HCT116 (cell line): ENCODE results near the gene TREML1. TPM values are rescaled to one million over a fixed set of nuclear protein-coding genes. Genes with fewer than 3 reads are reported as not detected.

ENCODE experiments used
- ATAC-seq: fragments of 200-7000 bp; cut with Tn5 transposase; 2 replicates; pipeline ENCODE4 v1.9.1; 2020; ENCODE audit warnings: mild to moderate bottlenecking, moderate library complexity
- BruUV-seq: library from RNA; stranded (reverse); fragments of 400-500 nt; replicated peaks from 2 replicates; lab custom pipeline; 2021; lab: Mats Ljungman, UMichigan
- CTCF ChIA-PET: fragments of 300-600 bp; sonication (Branson Sonifier 250); formaldehyde crosslinking; loops from one replicate; lab custom pipeline; 2021; ENCODE audit warnings: antibody characterized with exemption; lab: Charles Lee
- POLR2A ChIA-PET: fragments of 300-600, 350-600 bp; sonication (Branson Sonifier 250); formaldehyde crosslinking; loops from one replicate; lab custom pipeline; 2021; ENCODE audit warnings: antibody characterized with exemption; lab: Charles Lee
- RAD21 ChIA-PET, 2 experiments: fragments of 300-600 bp; sonication (Branson Sonifier 250); formaldehyde crosslinking; loops; one replicate each; lab custom pipeline; 2023; ENCODE audit warnings: low total read pairs in 2 of 2; ENCODE audit not compliant: uncharacterized antibody in 2 of 2, unreplicated experiment in 2 of 2, low non-redundant PET in 1 of 2; lab: Charles Lee
- DNase-seq: peaks from one replicate; pipeline ENCODE4 v3.0.0-alpha.2; 2010; ENCODE audit warnings: low read depth, low spot score
- H2AFZ ChIP-seq: fragments of 200-600 bp; shearing (Covaris generic), sonication (generic); 2 replicates; pipeline ENCODE4 v1.6.1; 2017; ENCODE audit warnings: low read depth, mixed run types, mixed read lengths, antibody characterized with exemption, low read length; ENCODE audit not compliant: poor library complexity, severe bottlenecking
- H3K27ac ChIP-seq: 2 replicates; pipeline ENCODE4 v1.5.1; 2012; ENCODE audit warnings: low read depth, low read length
- H3K27me3 ChIP-seq: fragments of 200-600 bp; sonication (generic); 2 replicates; pipeline ENCODE4 v1.6.1; 2016; ENCODE audit warnings: mixed run types, low read length, mixed read lengths; ENCODE audit not compliant: insufficient read depth
- H3K36me3 ChIP-seq, 2 experiments: fragments of 200-500 bp in 1 of 2; fragments of 200-600 bp in 1 of 2; sonication (Bioruptor generic) in 1 of 2; sonication (generic) in 1 of 2; 2 replicates each; pipeline versions ENCODE4 v1.5.1 to v1.6.1; 2014 to 2016; ENCODE audit warnings: low read length in 2 of 2, inconsistent platforms in 1 of 2, mixed read lengths in 1 of 2, mixed run types in 1 of 2; ENCODE audit not compliant: insufficient read depth in 2 of 2, control insufficient read depth in 1 of 2
- H3K4me1 ChIP-seq, 2 experiments: fragments of 200-600 bp in 1 of 2; sonication (generic) in 1 of 2; 2 replicates each; pipeline versions ENCODE4 v1.5.1 to v1.6.1; 2012 to 2017; ENCODE audit warnings: low read length in 2 of 2, inconsistent platforms in 1 of 2, mild to moderate bottlenecking in 1 of 2, mixed read lengths in 1 of 2, mixed run types in 1 of 2, moderate library complexity in 1 of 2; ENCODE audit not compliant: insufficient read depth in 2 of 2, control insufficient read depth in 1 of 2
- H3K4me2 ChIP-seq: fragments of 200-600 bp; sonication (generic); 2 replicates; pipeline ENCODE4 v1.6.1; 2017; ENCODE audit warnings: mixed run types, low read length, mixed read lengths
- H3K4me3 ChIP-seq, 2 experiments: fragments of 200-600 bp in 1 of 2; sonication (generic) in 1 of 2; replicated peaks in 1 of 2; 2 replicates each; pipeline ENCODE4 v1.5.1; 2011 to 2016; ENCODE audit warnings: low read length in 2 of 2, control low read depth in 1 of 2, low read depth in 1 of 2, mild to moderate bottlenecking in 1 of 2, mixed read lengths in 1 of 2, mixed run types in 1 of 2
- H3K79me2 ChIP-seq: fragments of 200-600 bp; sonication (generic); 2 replicates; pipeline ENCODE4 v1.6.1; 2017; ENCODE audit warnings: mild to moderate bottlenecking, mixed run types, low read length, moderate library complexity, mixed read lengths; ENCODE audit not compliant: insufficient read depth
- H3K9ac ChIP-seq: fragments of 200-600 bp; sonication (generic); 2 replicates; pipeline ENCODE4 v1.6.1; 2016; ENCODE audit warnings: low read length, mixed read lengths
- H3K9me2 ChIP-seq: fragments of 200-600 bp; sonication (generic), shearing (Covaris generic); 2 replicates; pipeline ENCODE4 v1.6.1; 2017; ENCODE audit warnings: mixed run types, mild to moderate bottlenecking, moderate library complexity; ENCODE audit not compliant: insufficient read depth
- H3K9me3 ChIP-seq, 2 experiments: fragments of 200-500 bp in 1 of 2; fragments of 200-600 bp in 1 of 2; sonication (Bioruptor generic) in 1 of 2; sonication (generic) in 1 of 2; 2 replicates each; pipeline ENCODE4 v1.6.1; 2014 to 2017; ENCODE audit warnings: low read length in 2 of 2, mixed read lengths in 2 of 2, inconsistent platforms in 1 of 2, low read depth in 1 of 2, mild to moderate bottlenecking in 1 of 2, mixed run types in 1 of 2, moderate library complexity in 1 of 2; ENCODE audit not compliant: control insufficient read depth in 1 of 2, insufficient read depth in 1 of 2
- H4K20me1 ChIP-seq: fragments of 200-600 bp; sonication (generic), shearing (Covaris generic); 2 replicates; pipeline ENCODE4 v1.6.1; 2017; ENCODE audit warnings: mixed run types, mild to moderate bottlenecking, moderate library complexity; ENCODE audit not compliant: insufficient read depth
- CBX3 ChIP-seq: IDR thresholded peaks from 2 replicates; pipeline ENCODE4 v1.6.1; 2012; ENCODE audit warnings: low read depth
- EGR1 ChIP-seq: IDR thresholded peaks from 2 replicates; pipeline ENCODE4 v1.6.1; 2012; ENCODE audit warnings: low read depth
- ELF1 ChIP-seq: IDR thresholded peaks from 2 replicates; pipeline ENCODE4 v1.6.1; 2012; ENCODE audit warnings: low read depth, borderline replicate concordance
- EZH2 ChIP-seq: fragments of 200-600 bp; sonication (generic); IDR thresholded peaks from 2 replicates; pipeline ENCODE4 v1.6.1; 2017; ENCODE audit warnings: antibody characterized with exemption, mixed run types
- EZH2phosphoT487 ChIP-seq: fragments of 200-600 bp; IDR thresholded peaks from 2 replicates; pipeline ENCODE4 v1.6.1; 2018; ENCODE audit warnings: antibody characterized with exemption, borderline replicate concordance
- FOSL1 ChIP-seq: IDR thresholded peaks from 2 replicates; pipeline ENCODE4 v1.6.1; 2012; ENCODE audit warnings: low read depth
- RAD21 ChIP-seq: IDR thresholded peaks from 2 replicates; pipeline ENCODE4 v1.6.1; 2012; ENCODE audit warnings: low read depth, mild to moderate bottlenecking
- SP1 ChIP-seq: IDR thresholded peaks from 2 replicates; pipeline ENCODE4 v1.6.1; 2012; ENCODE audit warnings: low read depth
- YY1 ChIP-seq: IDR thresholded peaks from 2 replicates; pipeline ENCODE4 v1.6.1; 2011; ENCODE audit warnings: low read length, low read depth, moderate library complexity, mild to moderate bottlenecking; ENCODE audit not compliant: insufficient replicate concordance; ENCODE audit errors: extremely low read depth
- ZFX ChIP-seq: fragments of 450-650 bp; IDR thresholded peaks from 2 replicates; pipeline ENCODE4 v1.6.1; 2017
- ZNF274 ChIP-seq: fragments of 200-500 bp; sonication (Bioruptor generic); IDR thresholded peaks from 2 replicates; pipeline ENCODE4 v1.6.1; 2014; ENCODE audit warnings: mild to moderate bottlenecking, low read depth, low read length, inconsistent platforms
- intact Hi-C: fragments of 100-400 bp; cut with micrococcal nuclease; formaldehyde crosslinking; loops from 2 replicates; pipeline ENCODE4 v1.10.0; 2022
- total RNA-seq: library from RNA; stranded (reverse); gene quantifications from one replicate; pipeline ENCODE4 v1.2.1, GENCODE V29; 2021; ENCODE audit not compliant: unreplicated experiment
- TF ChIP-seq, protein P1 (sequence below): IDR thresholded peaks from 2 replicates; pipeline ENCODE4 v1.6.1; 2012
- TF ChIP-seq, protein P2 (sequence below): IDR thresholded peaks from 2 replicates; pipeline ENCODE4 v1.6.1; 2012
- TF ChIP-seq, protein P3 (sequence below), 3 experiments: fragments of 200-600 bp in 1 of 3; sonication (generic) in 1 of 3; IDR thresholded peaks in 2 of 3; conservative IDR thresholded peaks in 1 of 3; 2 replicates each; pipeline ENCODE4 v1.5.1; 2012 to 2017; ENCODE audit warnings: low read depth in 2 of 3, low read length in 2 of 3, antibody characterized with exemption in 1 of 3, borderline replicate concordance in 1 of 3, control low read depth in 1 of 3, mild to moderate bottlenecking in 1 of 3, mixed read lengths in 1 of 3, mixed run types in 1 of 3, moderate library complexity in 1 of 3; ENCODE audit not compliant: insufficient read depth in 1 of 3

The TREML1 gene
- total RNA-seq, 1 experiment from 2014 or later, result not detected

DNA sequence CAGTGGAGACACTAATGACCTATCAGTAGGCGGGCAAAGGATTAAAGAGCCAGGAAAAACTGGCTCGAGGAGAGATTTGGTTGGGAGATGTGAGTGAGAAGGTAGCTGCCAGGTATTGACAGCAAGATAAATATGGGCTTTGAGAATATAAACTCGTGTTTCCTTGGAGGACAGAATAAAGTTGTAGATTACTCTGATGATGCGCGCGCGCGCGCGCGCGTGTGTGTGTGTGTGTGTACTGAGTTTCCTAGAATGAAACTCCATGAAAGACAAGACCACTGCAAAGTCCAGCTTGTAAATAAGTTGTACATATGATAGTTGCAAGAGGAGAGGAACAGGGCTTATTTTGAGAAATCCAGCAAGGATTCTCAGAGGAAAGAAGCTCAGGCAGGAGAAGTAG lies 22.0 kb upstream of the TREML1 start:
- TF ChIP-seq, protein P1, sequence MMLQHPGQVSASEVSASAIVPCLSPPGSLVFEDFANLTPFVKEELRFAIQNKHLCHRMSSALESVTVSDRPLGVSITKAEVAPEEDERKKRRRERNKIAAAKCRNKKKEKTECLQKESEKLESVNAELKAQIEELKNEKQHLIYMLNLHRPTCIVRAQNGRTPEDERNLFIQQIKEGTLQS, result no peak
- TF ChIP-seq, protein P2, sequence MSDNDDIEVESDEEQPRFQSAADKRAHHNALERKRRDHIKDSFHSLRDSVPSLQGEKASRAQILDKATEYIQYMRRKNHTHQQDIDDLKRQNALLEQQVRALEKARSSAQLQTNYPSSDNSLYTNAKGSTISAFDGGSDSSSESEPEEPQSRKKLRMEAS, result no peak
- TF ChIP-seq EZH2, result no peak
- no peak for TF ChIP-seq SP1
- no peak for TF ChIP-seq EZH2phosphoT487
- no peak for TF ChIP-seq ZFX
- TF ChIP-seq YY1, result no peak
- TF ChIP-seq, protein P3, sequence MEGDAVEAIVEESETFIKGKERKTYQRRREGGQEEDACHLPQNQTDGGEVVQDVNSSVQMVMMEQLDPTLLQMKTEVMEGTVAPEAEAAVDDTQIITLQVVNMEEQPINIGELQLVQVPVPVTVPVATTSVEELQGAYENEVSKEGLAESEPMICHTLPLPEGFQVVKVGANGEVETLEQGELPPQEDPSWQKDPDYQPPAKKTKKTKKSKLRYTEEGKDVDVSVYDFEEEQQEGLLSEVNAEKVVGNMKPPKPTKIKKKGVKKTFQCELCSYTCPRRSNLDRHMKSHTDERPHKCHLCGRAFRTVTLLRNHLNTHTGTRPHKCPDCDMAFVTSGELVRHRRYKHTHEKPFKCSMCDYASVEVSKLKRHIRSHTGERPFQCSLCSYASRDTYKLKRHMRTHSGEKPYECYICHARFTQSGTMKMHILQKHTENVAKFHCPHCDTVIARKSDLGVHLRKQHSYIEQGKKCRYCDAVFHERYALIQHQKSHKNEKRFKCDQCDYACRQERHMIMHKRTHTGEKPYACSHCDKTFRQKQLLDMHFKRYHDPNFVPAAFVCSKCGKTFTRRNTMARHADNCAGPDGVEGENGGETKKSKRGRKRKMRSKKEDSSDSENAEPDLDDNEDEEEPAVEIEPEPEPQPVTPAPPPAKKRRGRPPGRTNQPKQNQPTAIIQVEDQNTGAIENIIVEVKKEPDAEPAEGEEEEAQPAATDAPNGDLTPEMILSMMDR (IDR thresholded peaks at IDR 0.05 in 2 of 3, conservative IDR thresholded peaks at IDR 0.05 in 1 of 3; ENCODE audit: borderline replicate concordance in 1 of 3, insufficient read depth in 1 of 3, low read depth in 2 of 3, low read length in 2 of 3), result no peak
- no peak for TF ChIP-seq ELF1
- TF ChIP-seq FOSL1, result no peak
- TF ChIP-seq ZNF274, result no peak
- no peak for TF ChIP-seq RAD21
- no peak for TF ChIP-seq CBX3
- no peak for TF ChIP-seq EGR1
- ATAC-seq (no peak), DNase-seq (no peak)
- no TSS peak for BruUV-seq
- H3K4me3 ChIP-seq, result no peak overlapping the region
- no peaks in the 10 kb centered on the region for H4K20me1 ChIP-seq
- peaks cover 36% of the 10 kb centered on the region for H3K27me3 ChIP-seq
- no peak overlapping the region for H3K9ac ChIP-seq
- H3K4me1 ChIP-seq, result no peaks in the 10 kb centered on the region
- ChIA-PET CTCF (no interaction called here), RAD21 (no interaction called here), POLR2A (no interaction called here)
- no peak overlapping the region for H2AFZ ChIP-seq
- H3K4me2 ChIP-seq, result no peak overlapping the region
- no peaks in the 10 kb centered on the region for H3K79me2 ChIP-seq
- no peaks in the 10 kb centered on the region for H3K36me3 ChIP-seq
- intact Hi-C loops, result no loop called here
- H3K9me3 ChIP-seq, result no peaks in the 10 kb centered on the region
- no peak overlapping the region for H3K27ac ChIP-seq
- no peaks in the 10 kb centered on the region for H3K9me2 ChIP-seq
